ENCODE data around the gene UBQLN4.
"Not testable (repeated sequence)": the region's sequence is repeated elsewhere in the genome, so short reads cannot be mapped to it uniquely, and the experiment has no call there.

Gene UBQLN4

GRCh38 chr1:156062189-156062588, 8.6 kb upstream of the UBQLN4 start:
- DNase-seq (ENCODE audit: extremely low read depth in 1 of 2, low read depth in 1 of 2), result no peak

- DNase-seq (ENCODE audit: extremely low read depth in 1 of 2, low read depth in 1 of 2), result no peak
These were observed 7.5 kb upstream of the UBQLN4 start, which contains the start of gene RAB25 for GRCh38 chr1:156060937-156061636. Gene RAB25 (plus strand): TSS chr1:156061160. CDS start chr1:156061401, 241 bp downstream.

GRCh38 chr1:156056326-156056849, 2.8 kb upstream of the UBQLN4 start:
- DNase-seq (ENCODE audit: extremely low read depth in 1 of 2, low read depth in 1 of 2), result no peak

GRCh38 chr1:156055281-156056048, 1.9 kb upstream of the UBQLN4 start:
- no peak for DNase-seq (ENCODE audit: extremely low read depth in 1 of 2, low read depth in 1 of 2)

GRCh38 chr1:156054500-156055280, 1.1 kb upstream of the UBQLN4 start, which contains the start of gene LAMTOR2:
Gene LAMTOR2 (plus strand): TSS chr1:156054782. CDS start chr1:156054890, 108 bp downstream.
- DNase-seq (ENCODE audit: extremely low read depth in 1 of 2, low read depth in 1 of 2), result peak; percentile 93 to 96

- peak; percentile 45 to 47 for DNase-seq (ENCODE audit: extremely low read depth in 1 of 2, low read depth in 1 of 2)
These were observed 483 bp downstream of the UBQLN4 start for GRCh38 chr1:156052862-156053767.

GRCh38 chr1:156051011-156051725, 2.4 kb downstream of the UBQLN4 start:
- no peak for DNase-seq (ENCODE audit: extremely low read depth in 1 of 2, low read depth in 1 of 2)

- DNase-seq (ENCODE audit: extremely low read depth in 1 of 2, low read depth in 1 of 2), result no peak
These were observed 3.2 kb downstream of the UBQLN4 start for GRCh38 chr1:156050376-156050775.

GRCh38 chr1:156048663-156049258, 4.8 kb downstream of the UBQLN4 start:
- DNase-seq (ENCODE audit: extremely low read depth in 1 of 2, low read depth in 1 of 2), result no peak

GRCh38 chr1:156045076-156045475, 8.5 kb downstream of the UBQLN4 start:
- DNase-seq (ENCODE audit: extremely low read depth in 1 of 2, low read depth in 1 of 2), result peak in 1 of 2 donors; percentile 11

- no peak for DNase-seq (ENCODE audit: extremely low read depth in 1 of 2, low read depth in 1 of 2)
These were observed 10.8 kb downstream of the UBQLN4 start for GRCh38 chr1:156042828-156043227.

- DNase-seq (ENCODE audit: extremely low read depth in 1 of 2, low read depth in 1 of 2), result not testable (repeated sequence)
These were observed 18.6 kb downstream of the UBQLN4 start for GRCh38 chr1:156034991-156035390.

GRCh38 chr1:156033011-156033410, 20.6 kb downstream of the UBQLN4 start:
- no peak for DNase-seq (ENCODE audit: extremely low read depth in 1 of 2, low read depth in 1 of 2)

GRCh38 chr1:156026588-156026987, 27.0 kb downstream of the UBQLN4 start:
- no peak for DNase-seq (ENCODE audit: extremely low read depth in 1 of 2, low read depth in 1 of 2)

- peak in 1 of 2 donors; percentile 17 for DNase-seq (ENCODE audit: extremely low read depth in 1 of 2, low read depth in 1 of 2)
These were observed 27.7 kb downstream of the UBQLN4 start for GRCh38 chr1:156025876-156026275.

GRCh38 chr1:156024801-156025200, 28.8 kb downstream of the UBQLN4 start:
- no peak for DNase-seq (ENCODE audit: extremely low read depth in 1 of 2, low read depth in 1 of 2)

GRCh38 chr1:156021954-156022353, 31.6 kb downstream of the UBQLN4 start:
- no peak for DNase-seq (ENCODE audit: extremely low read depth in 1 of 2, low read depth in 1 of 2)

- no peak for DNase-seq (ENCODE audit: extremely low read depth in 1 of 2, low read depth in 1 of 2)
These were observed 32.5 kb downstream of the UBQLN4 start for GRCh38 chr1:156021093-156021428.
